Endothelial cell of umbilical vein (primary cell): Measurements from ENCODE around the gene GFOD1. TPM values are rescaled to one million over a fixed set of nuclear protein-coding genes. Genes with fewer than 3 reads are reported as not detected.

Source experiments
- BruUV-seq: library from RNA; stranded (reverse); fragments of 400-500 nt; replicated peaks from 2 replicates; lab custom pipeline; 2021; lab: Mats Ljungman, UMichigan
- CTCF ChIA-PET: fragments of 300-600, 350-600 bp; sonication (Branson Sonifier 250); formaldehyde crosslinking; loops from one replicate; lab custom pipeline; 2021; ENCODE audit warnings: antibody characterized with exemption, inconsistent platforms; lab: Charles Lee
- POLR2A ChIA-PET: fragments of 300-600, 350-600 bp; sonication (Branson Sonifier 250); formaldehyde crosslinking; loops from one replicate; lab custom pipeline; 2021; ENCODE audit warnings: antibody characterized with exemption, inconsistent platforms; lab: Charles Lee
- DNase-seq: peaks from one replicate; pipeline ENCODE4 v3.0.0-alpha.2; 2011; ENCODE audit warnings: low read depth, low spot score
- FAIRE-seq: peaks from 2 replicates; lab custom pipeline; 2011; peaks lifted over from hg19 to GRCh38; lab: Jason Lieb, UNC
- H2AFZ ChIP-seq: 2 replicates; pipeline ENCODE4 v1.6.0; 2012; ENCODE audit warnings: low read depth, low read length, control low read depth, inconsistent platforms
- H3K27ac ChIP-seq: 2 replicates; pipeline ENCODE4 v1.5.1; 2011; ENCODE audit warnings: low read depth, mild to moderate bottlenecking, control low read depth, low read length, moderate library complexity; ENCODE audit not compliant: insufficient read depth
- H3K27me3 ChIP-seq, 2 experiments: 2 replicates each; pipeline versions ENCODE4 v1.6.0 to v1.6.1; 2011; ENCODE audit warnings: low read length in 2 of 2, mixed read lengths in 1 of 2; ENCODE audit not compliant: control insufficient read depth in 2 of 2, insufficient read depth in 2 of 2
- H3K36me3 ChIP-seq, 2 experiments: 2 replicates in 1 of 2; 3 replicates in 1 of 2; pipeline ENCODE4 v1.5.1; 2011; ENCODE audit warnings: low read length in 2 of 2, mild to moderate bottlenecking in 1 of 2, moderate library complexity in 1 of 2; ENCODE audit not compliant: control insufficient read depth in 2 of 2, insufficient read depth in 2 of 2; ENCODE audit errors: extremely low read depth in 1 of 2
- H3K4me1 ChIP-seq: 3 replicates; pipeline ENCODE4 v1.5.1; 2011; ENCODE audit warnings: mild to moderate bottlenecking, low read length; ENCODE audit not compliant: control insufficient read depth, insufficient read depth; ENCODE audit errors: extremely low read depth
- H3K4me2 ChIP-seq: 2 replicates; pipeline ENCODE4 v1.6.1; 2011; ENCODE audit warnings: low read length, control low read depth, mixed read lengths; ENCODE audit not compliant: insufficient read depth
- H3K4me3 ChIP-seq, 3 experiments: fragments of 200-600 bp in 1 of 3; sonication (generic), shearing (Covaris generic) in 1 of 3; replicated peaks in 1 of 3; 2 replicates each; pipeline ENCODE4 v1.5.1; 2011 to 2016; ENCODE audit warnings: control low read depth in 3 of 3, low read length in 3 of 3, mild to moderate bottlenecking in 2 of 3, inconsistent platforms in 1 of 3, low read depth in 1 of 3, moderate library complexity in 1 of 3; ENCODE audit not compliant: insufficient read depth in 1 of 3
- H3K79me2 ChIP-seq: 2 replicates; pipeline ENCODE4 v1.6.0; 2012; ENCODE audit warnings: low read length, inconsistent platforms; ENCODE audit not compliant: control insufficient read depth, insufficient read depth
- H3K9ac ChIP-seq: replicated peaks from 2 replicates; pipeline ENCODE3; 2011; ENCODE audit warnings: low read length, control low read depth; ENCODE audit not compliant: insufficient read depth; ENCODE audit errors: extremely low read depth
- H3K9me1 ChIP-seq: replicated peaks from 3 replicates; pipeline ENCODE4 v1.6.0; 2011; ENCODE audit warnings: mild to moderate bottlenecking, low read length; ENCODE audit not compliant: control insufficient read depth, insufficient read depth; ENCODE audit errors: extremely low read depth
- H3K9me3 ChIP-seq: replicated peaks from 2 replicates; pipeline ENCODE4 v1.5.1; 2012; ENCODE audit warnings: low read length, inconsistent platforms; ENCODE audit not compliant: control insufficient read depth, insufficient read depth
- H4K20me1 ChIP-seq: replicated peaks from 2 replicates; pipeline ENCODE3; 2011; ENCODE audit warnings: mild to moderate bottlenecking, low read length; ENCODE audit not compliant: control insufficient read depth, insufficient read depth; ENCODE audit errors: extremely low read depth
- CTCF ChIP-seq, 2 donors: IDR thresholded peaks; 1 replicate in 1 of 2; 2 replicates in 1 of 2; pipeline ENCODE4 v1.5.1; 2011; ENCODE audit warnings: low read length in 2 of 2, mild to moderate bottlenecking in 2 of 2, moderate library complexity in 2 of 2, control low read depth in 1 of 2, inconsistent platforms in 1 of 2, low read depth in 1 of 2; ENCODE audit not compliant: insufficient read depth in 1 of 2; ENCODE audit errors: extremely low read depth in 1 of 2
- EZH2 ChIP-seq: IDR thresholded peaks from 2 replicates; pipeline ENCODE4 v1.6.1; 2012; ENCODE audit warnings: borderline replicate concordance, low read depth, mild to moderate bottlenecking, moderate library complexity, low read length, inconsistent platforms; ENCODE audit not compliant: severe bottlenecking
- FOS ChIP-seq: IDR thresholded peaks from 2 replicates; pipeline ENCODE4 v1.6.1; 2011; ENCODE audit warnings: mild to moderate bottlenecking, low read length, moderate library complexity, borderline replicate concordance; ENCODE audit not compliant: insufficient read depth
- GATA2 ChIP-seq: IDR thresholded peaks from 2 replicates; pipeline ENCODE4 v1.7.0; 2011; ENCODE audit warnings: low read depth, mild to moderate bottlenecking, moderate library complexity, mixed read lengths, low read length; ENCODE audit not compliant: insufficient read length, insufficient read depth
- JUN ChIP-seq: IDR thresholded peaks from 2 replicates; pipeline ENCODE4 v1.6.1; 2011; ENCODE audit warnings: borderline replicate concordance, low read depth; ENCODE audit not compliant: insufficient read length, insufficient read depth
- MAX ChIP-seq: IDR thresholded peaks from 2 replicates; pipeline ENCODE4 v1.6.1; 2011; ENCODE audit not compliant: insufficient read depth, insufficient read length
- POLR2A ChIP-seq: IDR thresholded peaks from 2 replicates; pipeline ENCODE4 v1.6.1; 2012; ENCODE audit warnings: low read depth, mild to moderate bottlenecking, control low read depth, low read length
- POLR2AphosphoS5 ChIP-seq: IDR thresholded peaks from 2 replicates; pipeline ENCODE4 v1.6.1; 2012; ENCODE audit warnings: low read depth, mild to moderate bottlenecking, control low read depth, low read length, moderate library complexity; ENCODE audit not compliant: insufficient read depth
- dilution Hi-C: fragments of 300-500 bp; cut with MboI; formaldehyde crosslinking; loops from one replicate; pipeline ENCODE4 v1.15.0; 2019; ENCODE audit warnings: low sequenced_read_pairs; ENCODE audit not compliant: extremely low pct_ligation_motif_present
- intact Hi-C: fragments of 100-400 bp; cut with micrococcal nuclease; formaldehyde crosslinking; loops from one replicate; pipeline ENCODE4 v1.10.0; 2022
- polyA plus RNA-seq, 4 experiments: library from polyadenylated mRNA; depleted of rRNA in 3 of 4; stranded (reverse) in 3 of 4; unstranded in 1 of 4; fragments of >200 nt; gene quantifications; 2 replicates each; pipeline versions ENCODE4 v1.2.1 to v1.2.3, GENCODE V29; 2011 to 2012; ENCODE audit warnings: missing spikeins in 1 of 4
- total RNA-seq: library from RNA; stranded (reverse); gene quantifications from 2 replicates; pipeline ENCODE4 v1.2.3, GENCODE V29; 2021

Gene GFOD1
- total and polyA plus RNA-seq, 2 donors (not counting 3 experiments of a cell fraction or from before 2014, with no cell fraction given), result 12.1 to 24.1 TPM

- H3K4me1 ChIP-seq, result peaks cover 22% of the 10 kb centered on the region
- no TSS peak for BruUV-seq
- no peak overlapping the region for H3K9ac ChIP-seq
- intact Hi-C loops, result loop anchor here (2.0 kb wide), 1 partner anchor 23 kb away; no protein-coding TSS in a partner anchor
- H3K9me1 ChIP-seq, result no peaks in the 10 kb centered on the region
- H2AFZ ChIP-seq, result no peak overlapping the region
- DNase-seq (no peak), FAIRE-seq (no peak)
- H3K4me3 ChIP-seq, result no peak overlapping the region
- no peak overlapping the region for H3K27ac ChIP-seq
- H3K79me2 ChIP-seq, result no peaks in the 10 kb centered on the region
- ChIA-PET POLR2A (no interaction called here), CTCF (interaction anchor here (0.9 to 2.3 kb wide), 9 partner anchors 9 to 204 kb away, joined by 3 to 13 read pairs (median 5); partner anchors contain the start of genes GFOD1 and SIRT5)
- TF ChIP-seq EZH2, result no peak
- no peak for TF ChIP-seq GATA2
- TF ChIP-seq JUN, result no peak
- no peak for TF ChIP-seq FOS
- no peak for TF ChIP-seq POLR2AphosphoS5
- no peak for TF ChIP-seq MAX
- no peak for TF ChIP-seq POLR2A
- TF ChIP-seq CTCF (IDR thresholded peaks at IDR 0.05; ENCODE audit: extremely low read depth in 1 of 2, insufficient read depth in 1 of 2, low read depth in 1 of 2, low read length in 2 of 2), result no peak
- no peak overlapping the region for H3K4me2 ChIP-seq
- no peaks in the 10 kb centered on the region for H3K27me3 ChIP-seq
- dilution Hi-C loops, result no loop called here
- H3K36me3 ChIP-seq, result no peaks in the 10 kb centered on the region
- H3K9me3 ChIP-seq, result no peaks in the 10 kb centered on the region
- H4K20me1 ChIP-seq, result no peaks in the 10 kb centered on the region
Measured at GRCh38 chr6:13372076-13372475, 115.3 kb downstream of the GFOD1 start.
